ENCODE measurements around the gene MED27. TPM values are rescaled to one million over a fixed set of nuclear protein-coding genes. Genes with fewer than 3 reads are reported as not detected.

MED27 gene
- total and polyA plus RNA-seq, 2 of the 4 experiments (the other 2 are of a cell fraction), result 50.2 to 63.4 TPM

- Histone ChIP-seq H3K4me1 (ENCODE audit: control insufficient read depth, insufficient read depth, low read length) (no peaks in the 10 kb centered on the region), H2AK9ac (replicated peaks; ENCODE audit: low read depth, low read length, poor library complexity) (no peak overlapping the region), H3K4me2 (ENCODE audit: low read depth, low read length) (no peak overlapping the region), H2BK5ac (ENCODE audit: low read depth, low read length, poor library complexity, severe bottlenecking) (no peak overlapping the region), H3K4me3 (ENCODE audit: insufficient read depth, low read depth, low read length) (no peak overlapping the region), H3K4ac (ENCODE audit: low read depth, low read length) (no peak overlapping the region), H3K9ac (ENCODE audit: low read depth, low read length) (no peak overlapping the region), H3K23ac (ENCODE audit: low read depth, low read length) (no peak overlapping the region), H4K20me1 (ENCODE audit: insufficient read depth, low read length) (peaks cover 32% of the 10 kb centered on the region; the same call in 1 of the 2 replicates), H2AK5ac (ENCODE audit: low read depth, low read length) (no peak overlapping the region), H3K36me3 (ENCODE audit: control insufficient read depth, insufficient read depth, low read length) (no peaks in the 10 kb centered on the region; the same call in 1 of the 2 replicates), H3K56ac (ENCODE audit: extremely low read depth, insufficient read depth, low read length) (no peak overlapping the region), H3K14ac (replicated peaks; ENCODE audit: low read depth, low read length) (no peak overlapping the region), H3K9me1 (ENCODE audit: insufficient read depth, low read length) (peaks cover 19% of the 10 kb centered on the region), H3K9me3 (ENCODE audit: control insufficient read depth, insufficient read depth, low read length) (no peaks in the 10 kb centered on the region), H3K27me3 (ENCODE audit: control insufficient read depth, insufficient read depth, low read length) (no peaks in the 10 kb centered on the region), H3K27ac (ENCODE audit: insufficient read depth, low read length) (no peak overlapping the region), H3K18ac (ENCODE audit: low read depth, low read length) (no peak overlapping the region), H3K79me1 (ENCODE audit: low read depth in 1 of 2, low read length in 2 of 2) (peaks cover 21 to 36% of the 10 kb centered on the region in 2 experiments), H2AFZ (replicated peaks; ENCODE audit: low read length, poor library complexity) (no peak overlapping the region), H2BK20ac (ENCODE audit: low read depth, low read length) (no peak overlapping the region), H4K5ac (ENCODE audit: low read depth, low read length) (no peak overlapping the region), H4K8ac (ENCODE audit: low read depth in 2 of 2, low read length in 2 of 2) (no peak overlapping the region), H2BK15ac (ENCODE audit: low read depth, low read length) (no peak overlapping the region), H2BK120ac (ENCODE audit: low read depth, low read length) (no peak overlapping the region), H4K91ac (ENCODE audit: insufficient read depth, low read depth, low read length) (no peak overlapping the region)
- dilution Hi-C loops (cut with HindIII; ENCODE audit: low sequenced_read_pairs, unreplicated experiment), result no loop called here
- ChIA-PET POLR2A (ENCODE audit: unreplicated experiment) (no interaction called here), CTCF (no interaction called here)
- DNase-seq (no peak), ATAC-seq (ENCODE audit: low read depth) (no peak)
- no peak for TF ChIP-seq MAZ (IDR thresholded peaks at IDR 0.05; ENCODE audit: borderline replicate concordance, low read depth, low read length)
- no peak for TF ChIP-seq CTCF (conservative IDR thresholded peaks at IDR 0.05; ENCODE audit: low read depth, low read length)
- no peak for TF ChIP-seq RAD21 (IDR thresholded peaks at IDR 0.05; ENCODE audit: low read length)
- TF ChIP-seq FOS (IDR thresholded peaks at IDR 0.05; ENCODE audit: low read depth, low read length), result no peak
- TF ChIP-seq, protein P1, sequence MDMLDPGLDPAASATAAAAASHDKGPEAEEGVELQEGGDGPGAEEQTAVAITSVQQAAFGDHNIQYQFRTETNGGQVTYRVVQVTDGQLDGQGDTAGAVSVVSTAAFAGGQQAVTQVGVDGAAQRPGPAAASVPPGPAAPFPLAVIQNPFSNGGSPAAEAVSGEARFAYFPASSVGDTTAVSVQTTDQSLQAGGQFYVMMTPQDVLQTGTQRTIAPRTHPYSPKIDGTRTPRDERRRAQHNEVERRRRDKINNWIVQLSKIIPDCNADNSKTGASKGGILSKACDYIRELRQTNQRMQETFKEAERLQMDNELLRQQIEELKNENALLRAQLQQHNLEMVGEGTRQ (IDR thresholded peaks at IDR 0.05; ENCODE audit: low read depth, low read length), result no peak
- no peak for TF ChIP-seq CEBPB (IDR thresholded peaks at IDR 0.05; ENCODE audit: low read depth, low read length)
- no peak for TF ChIP-seq MAFK (IDR thresholded peaks at IDR 0.05; ENCODE audit: low read depth, low read length)
- no peak for TF ChIP-seq RFX5 (IDR thresholded peaks at IDR 0.05; ENCODE audit: low read depth, low read length)
- TF ChIP-seq ELK1 (IDR thresholded peaks at IDR 0.05; ENCODE audit: borderline replicate concordance, low read depth, low read length), result no peak
- TF ChIP-seq MXI1 (IDR thresholded peaks at IDR 0.05; ENCODE audit: borderline replicate concordance, low read depth, low read length), result no peak
- no peak for TF ChIP-seq RCOR1 (IDR thresholded peaks at IDR 0.05; ENCODE audit: insufficient replicate concordance, low read length)
- no CpG with 5 or more reads among the region's 1 CpG for WGBS, 2 experiments (ENCODE audit: extremely low coverage in 2 of 2, insufficient read length in 1 of 2)
- in situ Hi-C loops (cut with MboI; ENCODE audit: low sequenced_read_pairs), result no loop called here
- no TSS peak for BruUV-seq (replicated peaks)
- intact Hi-C loops (cut with micrococcal nuclease), result no loop called here
Observed at GRCh38 chr9:131912069-131912468, 167.6 kb downstream of the MED27 start.
